Body of pancreas (tissue), 4 donors: ENCODE measurements around the gene CYTH1.

Experiments
- CTCF ChIP-seq, 7 experiments: fragments of 450-650 bp in 4 of 7; fragments of 200-600 bp in 3 of 7; sonication (generic) in 3 of 7; IDR thresholded peaks; one replicate each; pipeline ENCODE4 v1.5.1; 2016 to 2019; ENCODE audit warnings: antibody characterized with exemption in 7 of 7
- POLR2A ChIP-seq, 3 donors: fragments of 450-650 bp; IDR thresholded peaks; one replicate each; pipeline ENCODE4 v1.6.1; 2016; ENCODE audit warnings: antibody characterized with exemption in 3 of 3, mild to moderate bottlenecking in 2 of 3

- TF ChIP-seq CTCF (IDR thresholded peaks at IDR 0.05) (no peak), POLR2A (IDR thresholded peaks at IDR 0.05) (no peak)
Measured at GRCh38 chr17:78766743-78767294, 15.3 kb downstream of the CYTH1 start.
